Measurements from ENCODE around the gene SLC5A8.
"Not testable (repeated sequence)": the region's sequence is repeated elsewhere in the genome, so short reads cannot be mapped to it uniquely, and the experiment has no call there.

Gene SLC5A8

DNA sequence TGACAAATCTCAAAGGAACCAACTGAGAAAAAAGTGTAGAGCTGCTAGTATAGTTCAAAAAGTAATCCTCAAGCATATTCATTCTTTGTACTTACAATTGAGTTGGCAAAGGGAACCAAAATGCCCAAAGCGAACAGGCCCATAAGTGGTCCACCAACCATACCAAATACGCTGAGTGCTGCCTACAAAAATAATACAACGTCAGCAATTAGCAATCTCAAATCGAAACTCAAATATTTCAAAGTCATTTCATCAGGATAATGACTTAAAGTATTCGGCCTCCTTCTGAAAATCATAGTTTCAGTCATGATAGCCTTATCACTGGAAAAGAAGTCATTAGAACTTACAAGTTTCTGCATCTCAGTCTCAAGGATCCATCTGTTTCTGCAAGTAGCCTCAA lies 42.0 kb downstream of the SLC5A8 start:
- DNase-seq (ENCODE audit: low read depth in 2 of 2), result no peak

DNA sequence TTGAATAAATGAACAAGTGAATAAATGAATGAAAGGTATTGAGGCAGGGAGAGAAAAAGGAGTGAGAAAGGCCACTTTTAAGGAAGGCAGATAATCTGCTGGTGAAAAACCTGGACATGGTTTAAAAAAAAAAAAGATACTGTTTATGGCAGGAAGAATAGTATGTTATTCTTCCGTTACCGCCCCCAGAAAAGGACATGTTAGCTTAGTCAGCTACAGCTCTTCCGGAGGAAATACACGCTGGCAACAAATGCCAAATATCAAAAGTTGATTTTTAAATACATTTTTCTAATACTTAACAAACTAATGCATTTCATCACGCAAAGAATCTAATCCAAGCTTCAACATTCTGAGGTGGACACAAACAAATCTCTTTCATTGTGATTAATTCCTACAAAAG lies 43.2 kb downstream of the SLC5A8 start:
- DNase-seq (ENCODE audit: low read depth in 2 of 2), result no peak

DNA sequence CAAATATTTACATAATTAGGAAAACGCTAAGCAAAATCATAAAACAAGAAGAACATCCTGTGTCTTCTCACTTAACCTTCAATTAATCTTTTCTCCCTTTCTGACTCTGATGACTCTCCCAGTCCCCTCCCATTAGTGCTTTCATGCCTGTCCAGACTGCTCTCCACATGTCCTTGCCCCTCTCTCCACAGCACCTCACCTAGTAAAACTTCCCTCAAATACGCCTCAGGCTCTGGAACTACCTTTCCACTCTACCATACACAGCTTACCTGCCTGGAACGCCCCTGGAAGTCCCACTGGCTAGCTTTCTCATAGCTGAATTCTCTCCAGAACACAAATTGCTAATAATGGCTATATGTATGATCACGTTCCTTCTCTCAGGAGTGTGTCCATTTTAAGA lies 44.7 kb downstream of the SLC5A8 start:
- no peak for DNase-seq (ENCODE audit: low read depth in 2 of 2)

DNA sequence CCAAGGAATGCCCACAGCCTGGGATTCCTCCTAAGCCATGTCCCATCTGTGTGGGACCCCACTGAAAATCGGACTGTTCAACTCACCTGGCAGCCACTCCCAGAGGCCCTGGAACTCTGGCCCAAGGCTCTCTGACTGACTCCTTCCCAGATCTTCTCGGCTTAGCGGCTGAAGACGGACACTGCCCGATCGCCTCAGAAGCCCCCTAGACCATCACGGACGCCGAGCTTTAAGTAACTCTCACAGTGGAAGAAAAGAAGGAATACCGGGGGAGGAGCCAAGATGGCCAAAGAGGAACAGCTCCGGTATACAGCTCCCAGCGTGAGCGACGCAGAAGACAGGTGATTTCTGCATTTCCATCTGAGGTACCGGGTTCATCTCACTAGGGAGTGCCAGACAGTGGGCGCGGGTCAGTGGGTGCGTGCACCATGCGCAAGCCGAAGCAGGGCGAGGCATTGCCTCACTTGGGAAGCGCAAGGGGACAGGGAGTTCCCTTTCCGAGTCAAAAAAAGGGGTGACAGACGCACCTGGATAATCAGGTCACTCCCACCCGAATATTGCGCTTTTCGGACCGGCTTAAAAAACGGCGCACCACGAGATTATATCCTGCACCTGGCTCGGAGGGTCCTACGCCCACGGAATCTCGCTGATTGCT lies 64.1 kb downstream of the SLC5A8 start:
- not testable (repeated sequence) for DNase-seq (ENCODE audit: low read depth in 2 of 2)

DNA sequence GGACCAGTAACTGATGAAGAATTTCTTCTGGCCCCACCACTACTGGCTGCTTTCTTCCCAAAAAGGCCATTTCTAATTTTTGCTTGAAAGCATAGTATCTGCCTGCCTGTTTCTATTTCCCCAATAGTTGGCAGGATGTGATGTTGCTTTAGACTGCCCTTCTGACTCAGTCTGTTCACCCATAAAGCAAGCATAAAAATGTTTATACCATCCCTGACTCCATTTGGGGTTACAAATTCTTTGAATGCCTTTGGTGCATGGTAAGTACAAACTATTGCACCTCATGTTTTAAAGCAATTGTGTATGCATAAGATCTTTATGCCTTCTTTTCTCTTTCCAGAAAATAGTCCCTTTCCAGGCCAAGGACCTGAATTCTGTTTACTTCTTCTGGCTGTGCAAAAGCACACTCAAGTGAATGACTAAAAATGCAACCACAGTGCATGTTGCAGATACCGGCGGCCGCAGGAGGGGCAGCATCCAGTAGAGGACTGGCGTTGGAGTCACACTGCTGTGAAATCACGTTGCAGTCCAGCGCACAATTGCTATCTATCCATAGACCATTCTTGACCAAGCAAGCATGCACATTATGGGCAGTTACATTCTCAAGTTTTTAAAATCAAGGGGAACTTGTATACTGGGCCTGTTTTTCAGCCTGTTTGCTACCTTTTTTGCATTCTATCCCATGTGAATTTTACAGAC lies 82.4 kb downstream of the SLC5A8 start:
- no peak for DNase-seq (ENCODE audit: low read depth in 2 of 2)

DNA sequence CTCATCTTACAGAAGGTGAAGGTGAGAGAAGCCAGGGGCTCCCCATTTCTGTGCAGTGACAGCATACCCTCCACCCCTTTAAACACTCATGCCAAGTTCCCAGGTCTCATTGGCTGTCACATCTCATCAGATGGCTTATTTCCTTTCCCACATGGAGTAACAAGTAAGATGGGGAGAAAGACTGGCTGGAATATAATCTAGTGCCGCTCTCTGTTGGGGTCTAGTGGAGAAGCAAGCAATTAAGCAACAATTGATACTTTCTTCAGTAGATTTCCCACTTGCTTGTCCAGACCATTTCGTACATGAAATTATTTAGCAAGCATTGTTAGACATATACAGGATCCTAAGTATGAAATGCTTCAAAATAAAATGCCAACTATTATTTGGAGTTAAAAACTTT lies 92.2 kb downstream of the SLC5A8 start:
- DNase-seq (ENCODE audit: low read depth in 2 of 2), result no peak

DNA sequence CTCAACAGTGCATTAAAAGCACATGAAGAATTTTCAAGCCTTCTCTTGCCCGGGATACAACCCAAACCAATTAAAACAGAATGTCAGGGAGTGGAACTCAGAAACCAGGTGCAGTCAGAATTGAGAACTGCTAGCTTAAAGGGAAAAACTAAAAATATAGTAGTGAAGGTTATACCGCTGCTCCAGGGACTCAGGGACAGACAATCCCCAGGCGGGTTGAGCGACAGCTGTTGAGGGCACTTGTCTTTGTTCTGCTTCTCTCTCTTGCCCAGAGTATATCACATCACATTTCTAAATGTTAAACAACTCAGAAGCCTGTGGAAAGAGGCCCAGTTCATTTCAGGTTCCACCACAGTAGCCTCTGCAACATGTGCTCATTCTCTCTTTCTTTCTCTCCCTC lies 93.1 kb downstream of the SLC5A8 start:
- DNase-seq (ENCODE audit: low read depth in 2 of 2), result no peak

DNA sequence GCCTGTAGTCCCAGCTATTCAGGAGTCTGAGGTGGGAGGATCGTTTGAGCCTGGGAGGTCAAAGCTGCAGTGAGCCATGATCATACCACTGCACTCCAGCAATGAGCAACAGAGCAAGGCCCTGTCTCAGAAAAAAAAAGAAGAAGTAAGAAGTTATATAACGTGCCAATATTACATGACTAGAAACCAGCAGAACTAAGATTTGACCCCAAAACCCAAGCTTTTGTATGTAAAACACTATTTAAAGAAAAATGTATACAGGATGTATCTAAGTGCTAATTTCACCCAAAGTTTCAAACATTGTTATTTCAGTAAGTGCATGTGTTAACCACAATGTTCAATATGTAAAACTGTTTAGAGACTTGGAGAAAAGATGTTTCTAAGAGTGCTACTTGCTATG lies 94.7 kb downstream of the SLC5A8 start:
- no peak for DNase-seq (ENCODE audit: low read depth in 2 of 2)

DNA sequence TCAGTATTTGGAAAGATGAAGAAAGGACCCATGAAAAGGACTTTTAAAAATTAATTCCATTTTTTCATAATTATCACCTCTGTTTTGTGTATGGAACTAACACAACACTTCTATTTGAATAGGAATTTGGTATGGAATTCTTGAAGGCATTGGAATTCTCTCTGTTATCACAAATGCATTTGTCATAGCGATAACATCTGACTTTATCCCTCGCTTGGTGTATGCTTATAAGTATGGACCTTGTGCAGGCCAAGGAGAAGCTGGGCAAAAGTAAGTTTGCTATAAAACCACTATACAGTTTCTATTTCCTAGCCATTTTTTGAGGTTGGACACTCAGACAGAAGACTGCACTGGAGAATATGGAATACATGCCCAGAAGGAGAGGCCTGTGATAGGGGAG lies 98.6 kb downstream of the SLC5A8 start:
- DNase-seq (ENCODE audit: low read depth in 2 of 2), result no peak

DNA sequence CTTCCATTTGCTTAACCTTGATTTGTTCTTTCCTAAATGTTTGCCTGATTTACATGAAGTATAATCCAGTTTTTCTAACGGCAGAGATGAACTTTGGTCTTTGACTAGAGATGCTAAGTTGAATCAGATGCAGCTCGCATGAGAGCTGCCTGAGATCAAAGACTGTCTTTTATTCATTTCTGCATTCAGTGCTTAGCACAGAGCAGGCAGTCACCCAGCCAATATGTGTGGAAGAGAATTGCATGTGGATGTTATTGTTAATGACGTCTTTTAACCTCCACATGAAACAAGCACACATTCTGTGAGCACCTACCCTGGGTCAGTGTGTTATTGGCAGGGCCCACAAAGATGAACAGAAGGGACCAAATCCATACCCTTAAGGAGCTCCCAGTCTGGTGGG lies 99.2 kb downstream of the SLC5A8 start:
- no peak for DNase-seq (ENCODE audit: low read depth in 2 of 2)

DNA sequence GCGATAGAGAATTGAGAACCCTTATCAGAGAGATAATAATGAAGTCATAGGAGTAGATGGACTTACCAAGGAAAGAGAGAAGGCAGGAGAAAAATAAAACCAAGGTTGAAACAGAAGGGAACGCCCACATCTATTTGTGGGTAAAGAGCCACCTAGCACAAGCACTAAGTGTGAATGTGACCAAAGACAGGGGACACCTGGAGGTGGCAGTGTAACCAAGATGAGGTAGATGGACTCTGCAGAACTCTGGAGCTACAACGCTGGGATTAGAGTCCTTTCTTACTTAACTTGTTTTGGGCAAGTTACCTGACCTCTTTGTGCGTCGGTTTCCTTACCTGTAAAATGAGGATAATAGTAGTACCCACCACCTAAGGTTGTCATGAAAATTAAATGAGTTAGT lies 101.9 kb downstream of the SLC5A8 start:
- DNase-seq (ENCODE audit: low read depth in 2 of 2), result no peak

DNA sequence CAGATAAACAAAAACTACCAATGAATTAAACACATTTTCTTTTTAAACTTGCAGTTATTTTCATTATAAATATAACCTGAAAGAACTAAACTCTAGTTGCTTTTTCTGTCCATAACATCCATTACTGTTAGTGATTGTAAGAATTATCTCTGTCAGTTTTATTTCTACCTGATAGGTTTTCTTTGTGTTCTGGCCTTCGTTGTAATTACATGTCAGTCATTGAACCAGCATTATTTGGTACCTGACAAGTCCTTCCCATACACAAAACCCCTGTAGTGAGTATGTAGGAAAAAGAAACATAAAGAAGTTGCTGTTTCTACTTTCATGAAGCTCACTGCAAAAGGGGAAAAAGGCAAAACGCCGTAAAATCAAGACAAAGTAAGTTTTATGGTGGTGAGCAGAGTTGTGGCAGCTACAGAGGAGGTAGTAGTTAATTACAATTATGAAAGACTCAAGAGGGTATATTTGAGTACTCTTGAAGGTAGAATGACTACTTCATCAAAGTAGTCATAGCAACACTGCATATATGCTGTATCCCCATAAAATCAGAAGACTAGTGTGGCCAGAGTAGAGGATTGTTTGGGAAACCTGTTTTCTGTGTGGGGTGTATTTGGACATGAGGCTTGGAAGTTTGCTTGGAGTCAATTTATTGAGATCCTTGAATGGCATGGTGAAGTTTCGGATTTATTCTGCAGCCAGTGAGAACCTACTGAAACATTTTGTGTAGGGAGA lies 102.8 kb downstream of the SLC5A8 start:
- DNase-seq (ENCODE audit: low read depth in 2 of 2), result no peak
